ENCODE data around the gene PIN1.
"Not testable (repeated sequence)": the region's sequence is repeated elsewhere in the genome, so short reads cannot be mapped to it uniquely, and the experiment has no call there.

The PIN1 gene

GRCh38 chr19:9834726-9835506, at the start of gene PIN1:
Gene PIN1 (plus strand): TSS chr19:9835318. CDS start chr19:9835345, 27 bp downstream.
- DNase-seq (ENCODE audit: low spot score) = peak; percentile 99

GRCh38 chr19:9785367-9786331, 49.5 kb upstream of the PIN1 start:
- DNase-seq (ENCODE audit: low spot score) = peak; percentile 95

- DNase-seq (ENCODE audit: low spot score) = no peak
These were observed 48.8 kb upstream of the PIN1 start for GRCh38 chr19:9786342-9786741.

GRCh38 chr19:9786819-9787218, 48.3 kb upstream of the PIN1 start:
- no peak for DNase-seq (ENCODE audit: low spot score)

- not testable (repeated sequence) for DNase-seq (ENCODE audit: low spot score)
These were observed 46.5 kb upstream of the PIN1 start for GRCh38 chr19:9788604-9789003.

- DNase-seq (ENCODE audit: low spot score) = no peak
These were observed 46.1 kb upstream of the PIN1 start for GRCh38 chr19:9789066-9789465.

- DNase-seq (ENCODE audit: low spot score) = not testable (repeated sequence)
These were observed 45.5 kb upstream of the PIN1 start for GRCh38 chr19:9789579-9789978.

- not testable (repeated sequence) for DNase-seq (ENCODE audit: low spot score)
These were observed 44.1 kb upstream of the PIN1 start for GRCh38 chr19:9791073-9791367.

- peak; percentile 93 for DNase-seq (ENCODE audit: low spot score)
These were observed 43.4 kb upstream of the PIN1 start for GRCh38 chr19:9791552-9792205.

- peak; percentile 91 for DNase-seq (ENCODE audit: low spot score)
These were observed 42.7 kb upstream of the PIN1 start for GRCh38 chr19:9792206-9793070.

GRCh38 chr19:9793071-9793591, 42.0 kb upstream of the PIN1 start:
- DNase-seq (ENCODE audit: low spot score) = peak; percentile 38

- peak; percentile 96 for DNase-seq (ENCODE audit: low spot score)
These were observed 38.9 kb upstream of the PIN1 start for GRCh38 chr19:9796113-9796773.

GRCh38 chr19:9797871-9798270, 37.2 kb upstream of the PIN1 start:
- DNase-seq (ENCODE audit: low spot score) = no peak

- no peak for DNase-seq (ENCODE audit: low spot score)
These were observed 36.0 kb upstream of the PIN1 start for GRCh38 chr19:9799162-9799561.

- no peak for DNase-seq (ENCODE audit: low spot score)
These were observed 33.1 kb upstream of the PIN1 start for GRCh38 chr19:9801976-9802375.

- DNase-seq (ENCODE audit: low spot score) = no peak
These were observed 28.3 kb upstream of the PIN1 start for GRCh38 chr19:9806803-9807202.

GRCh38 chr19:9808855-9809824, 26.0 kb upstream of the PIN1 start:
- no peak for DNase-seq (ENCODE audit: low spot score)

GRCh38 chr19:9811139-9811538, 24.0 kb upstream of the PIN1 start:
- DNase-seq (ENCODE audit: low spot score) = no peak

- DNase-seq (ENCODE audit: low spot score) = no peak
These were observed 16.9 kb upstream of the PIN1 start for GRCh38 chr19:9818175-9818733.

All from NAMALWA (cell line).